OCI-LY1 (cell line): ENCODE measurements around the gene CMTM2.

Experiments
- H2AFZ ChIP-seq: fragments of 200-600 bp; sonication (generic), shearing (Covaris generic); 2 replicates; pipeline ENCODE4 v1.6.0; 2014; ENCODE audit warnings: antibody characterized with exemption, mild to moderate bottlenecking, low read length
- H3F3A ChIP-seq: fragments of 200-600 bp; sonication (generic), shearing (Covaris generic); 2 replicates; pipeline ENCODE4 v1.6.0; 2014; ENCODE audit warnings: mild to moderate bottlenecking, antibody characterized with exemption, low read length, moderate library complexity; ENCODE audit not compliant: insufficient read depth
- H3K27ac ChIP-seq: fragments of 200-600 bp; sonication (generic); 2 replicates; pipeline ENCODE4 v1.5.1; 2014; ENCODE audit warnings: low read length, mixed run types, mild to moderate bottlenecking, low read depth; ENCODE audit not compliant: poor library complexity, severe bottlenecking
- H3K27me3 ChIP-seq: fragments of 200-600 bp; sonication (generic); 2 replicates; pipeline ENCODE4 v1.6.0; 2014; ENCODE audit warnings: antibody characterized with exemption, mild to moderate bottlenecking, low read length, moderate library complexity; ENCODE audit not compliant: insufficient read depth
- H3K36me3 ChIP-seq: fragments of 200-600 bp; sonication (generic); 2 replicates; pipeline ENCODE4 v1.6.1; 2014; ENCODE audit warnings: mild to moderate bottlenecking, antibody characterized with exemption, low read length, moderate library complexity, mixed read lengths; ENCODE audit not compliant: insufficient read depth
- H3K4me1 ChIP-seq: fragments of 200-600 bp; sonication (generic); 2 replicates; pipeline ENCODE4 v1.5.1; 2014; ENCODE audit warnings: mild to moderate bottlenecking, low read length, moderate library complexity; ENCODE audit not compliant: insufficient read depth, severe bottlenecking
- H3K4me2 ChIP-seq: fragments of 200-600 bp; sonication (generic), shearing (Covaris generic); 2 replicates; pipeline ENCODE4 v1.6.1; 2014; ENCODE audit warnings: low read length
- H3K4me3 ChIP-seq: fragments of 200-600 bp; sonication (generic); 2 replicates; pipeline ENCODE4 v1.5.1; 2014; ENCODE audit warnings: low read length, low read depth, mild to moderate bottlenecking, mixed read lengths; ENCODE audit not compliant: poor library complexity, severe bottlenecking
- H3K79me2 ChIP-seq: fragments of 200-600 bp; shearing (Covaris generic); 2 replicates; pipeline ENCODE4 v1.6.1; 2016; ENCODE audit warnings: mixed run types, low read length, mixed read lengths; ENCODE audit not compliant: insufficient read depth
- H3K9ac ChIP-seq: fragments of 200-600 bp; sonication (generic), shearing (Covaris generic); 2 replicates; pipeline ENCODE4 v1.6.1; 2014; ENCODE audit warnings: mild to moderate bottlenecking, low read length, mixed read lengths
- H3K9me2 ChIP-seq: fragments of 200-600 bp; sonication (generic), shearing (Covaris generic); 2 replicates; pipeline ENCODE4 v1.6.1; 2014; ENCODE audit warnings: low read depth, mild to moderate bottlenecking, low read length, mixed read lengths
- H3K9me3 ChIP-seq: fragments of 200-600 bp; shearing (Covaris generic); 2 replicates; pipeline ENCODE4 v1.6.1; 2014; ENCODE audit warnings: low read length, mixed read lengths
- H4K20me1 ChIP-seq: fragments of 200-600 bp; sonication (generic), shearing (Covaris generic); 2 replicates; pipeline ENCODE4 v1.6.0; 2016; ENCODE audit warnings: mild to moderate bottlenecking, low read length; ENCODE audit not compliant: insufficient read depth
- EZH2 ChIP-seq: fragments of 200-600 bp; sonication (generic), shearing (Covaris generic); IDR thresholded peaks from 2 replicates; pipeline ENCODE4 v1.8.0; 2017; ENCODE audit warnings: borderline replicate concordance, mixed run types, mild to moderate bottlenecking, antibody characterized with exemption, low read length, moderate library complexity, mixed read lengths
- TF ChIP-seq, protein P1 (sequence below): fragments of 200-600 bp; sonication (generic), shearing (Covaris generic); IDR thresholded peaks from 2 replicates; pipeline ENCODE4 v1.5.1; 2017; ENCODE audit warnings: mild to moderate bottlenecking, antibody characterized with exemption, low read length, moderate library complexity, mixed read lengths

CMTM2 gene

DNA sequence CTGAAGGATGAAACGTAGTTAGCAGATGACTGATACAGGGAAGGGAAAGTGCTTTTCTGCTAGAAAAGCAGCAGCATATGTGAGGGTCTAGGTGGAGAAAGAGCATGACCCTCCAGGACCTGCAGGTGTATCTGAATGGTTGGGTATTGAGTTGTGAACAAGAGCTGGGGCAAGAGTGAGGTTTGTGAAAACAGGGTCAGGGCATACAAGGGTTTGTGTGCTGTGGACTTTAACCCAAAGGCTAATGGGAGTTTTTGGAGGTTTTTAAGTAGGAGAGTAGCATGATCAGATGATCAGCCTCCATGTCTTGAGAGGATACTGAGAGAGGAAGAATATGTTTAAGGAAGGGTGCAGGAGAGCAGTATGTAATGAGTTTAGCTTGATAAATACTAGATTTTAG is 19.2 kb upstream of the CMTM2 start:
- Histone ChIP-seq H2AFZ (no peak overlapping the region), H3K27ac (no peak overlapping the region), H3K9me3 (no peaks in the 10 kb centered on the region), H3K79me2 (peaks cover 6% of the 10 kb centered on the region), H3K27me3 (no peaks in the 10 kb centered on the region), H3K9me2 (no peaks in the 10 kb centered on the region), H3K36me3 (peaks cover 75% of the 10 kb centered on the region), H4K20me1 (no peaks in the 10 kb centered on the region), H3K4me2 (no peak overlapping the region), H3F3A (no peaks in the 10 kb centered on the region), H3K4me1 (peaks cover 10% of the 10 kb centered on the region), H3K9ac (no peak overlapping the region), H3K4me3 (no peak overlapping the region)
- TF ChIP-seq, protein P1, sequence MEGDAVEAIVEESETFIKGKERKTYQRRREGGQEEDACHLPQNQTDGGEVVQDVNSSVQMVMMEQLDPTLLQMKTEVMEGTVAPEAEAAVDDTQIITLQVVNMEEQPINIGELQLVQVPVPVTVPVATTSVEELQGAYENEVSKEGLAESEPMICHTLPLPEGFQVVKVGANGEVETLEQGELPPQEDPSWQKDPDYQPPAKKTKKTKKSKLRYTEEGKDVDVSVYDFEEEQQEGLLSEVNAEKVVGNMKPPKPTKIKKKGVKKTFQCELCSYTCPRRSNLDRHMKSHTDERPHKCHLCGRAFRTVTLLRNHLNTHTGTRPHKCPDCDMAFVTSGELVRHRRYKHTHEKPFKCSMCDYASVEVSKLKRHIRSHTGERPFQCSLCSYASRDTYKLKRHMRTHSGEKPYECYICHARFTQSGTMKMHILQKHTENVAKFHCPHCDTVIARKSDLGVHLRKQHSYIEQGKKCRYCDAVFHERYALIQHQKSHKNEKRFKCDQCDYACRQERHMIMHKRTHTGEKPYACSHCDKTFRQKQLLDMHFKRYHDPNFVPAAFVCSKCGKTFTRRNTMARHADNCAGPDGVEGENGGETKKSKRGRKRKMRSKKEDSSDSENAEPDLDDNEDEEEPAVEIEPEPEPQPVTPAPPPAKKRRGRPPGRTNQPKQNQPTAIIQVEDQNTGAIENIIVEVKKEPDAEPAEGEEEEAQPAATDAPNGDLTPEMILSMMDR: no peak
- no peak for TF ChIP-seq EZH2

DNA sequence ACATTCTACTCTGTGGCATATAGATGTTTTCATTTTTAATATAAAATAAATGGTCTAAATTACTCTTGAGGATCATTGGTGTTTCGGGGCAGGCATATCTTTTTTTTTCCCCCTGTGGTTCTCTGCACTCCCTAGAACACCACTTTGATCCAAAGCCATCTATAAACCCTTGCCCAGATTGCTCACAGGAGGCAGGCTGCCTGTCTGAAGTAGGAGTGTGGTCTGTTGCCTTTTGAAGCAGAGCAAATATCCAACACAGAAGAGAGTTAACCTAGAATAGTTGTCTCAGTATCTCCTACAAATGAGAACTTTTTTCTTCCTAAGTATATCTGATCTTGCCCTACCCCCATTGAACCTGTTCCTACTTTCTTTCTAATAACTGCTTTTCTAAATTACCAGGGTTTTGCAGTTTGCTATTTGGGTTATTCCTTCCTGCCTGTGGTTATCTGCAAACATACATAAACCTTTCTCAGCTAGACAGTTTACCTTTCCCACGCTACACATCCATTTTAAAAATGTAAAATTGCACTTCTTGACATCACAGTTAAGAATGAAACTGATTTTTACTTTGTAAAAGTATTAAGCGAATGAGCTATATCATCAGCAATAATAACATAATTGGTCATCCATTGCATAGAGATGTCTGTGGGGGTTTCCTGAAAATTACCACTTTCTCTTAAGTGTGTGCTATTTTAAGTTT is 17.7 kb upstream of the CMTM2 start:
- H3K79me2 ChIP-seq: no peaks in the 10 kb centered on the region; the same call in 1 of the 2 replicates
- H3F3A ChIP-seq: no peaks in the 10 kb centered on the region
- H3K36me3 ChIP-seq: peaks cover 85% of the 10 kb centered on the region
- TF ChIP-seq, protein P1: no peak
- TF ChIP-seq EZH2: no peak
- H3K9me3 ChIP-seq: no peaks in the 10 kb centered on the region
- H3K9me2 ChIP-seq: no peaks in the 10 kb centered on the region
- no peak overlapping the region for H3K9ac ChIP-seq
- H3K4me3 ChIP-seq: no peak overlapping the region
- H3K27me3 ChIP-seq: no peaks in the 10 kb centered on the region
- no peak overlapping the region for H3K27ac ChIP-seq
- no peaks in the 10 kb centered on the region for H3K4me1 ChIP-seq
- no peak overlapping the region for H2AFZ ChIP-seq
- H3K4me2 ChIP-seq: no peak overlapping the region
- no peaks in the 10 kb centered on the region for H4K20me1 ChIP-seq

DNA sequence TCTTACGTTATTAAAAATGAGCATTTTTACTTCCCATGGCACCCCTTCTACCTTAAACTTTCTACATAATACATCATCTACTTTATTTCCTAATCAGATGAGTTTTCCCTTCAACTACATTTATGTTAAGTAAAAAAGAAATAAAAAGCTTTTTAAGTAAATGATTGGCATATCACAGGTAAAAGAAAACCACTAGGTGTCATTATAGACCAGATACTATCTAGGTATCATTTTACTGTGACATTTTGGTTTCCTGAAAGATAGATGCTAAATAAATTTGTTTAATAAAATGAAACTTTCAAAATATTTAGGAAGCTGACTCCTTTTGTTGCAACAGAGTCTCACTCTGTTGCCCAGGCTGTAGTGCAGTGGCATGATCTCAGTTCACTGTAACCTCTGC is 16.9 kb upstream of the CMTM2 start:
- Histone ChIP-seq H3K4me2 (no peak overlapping the region), H3K9me3 (no peaks in the 10 kb centered on the region), H4K20me1 (no peaks in the 10 kb centered on the region), H3K4me1 (no peaks in the 10 kb centered on the region), H3K9ac (no peak overlapping the region), H3K27me3 (no peaks in the 10 kb centered on the region), H3K9me2 (no peaks in the 10 kb centered on the region), H3K27ac (no peak overlapping the region), H3K79me2 (no peaks in the 10 kb centered on the region; the same call in 1 of the 2 replicates), H3F3A (no peaks in the 10 kb centered on the region), H2AFZ (no peak overlapping the region), H3K4me3 (no peak overlapping the region), H3K36me3 (peaks cover 83% of the 10 kb centered on the region)
- TF ChIP-seq EZH2: no peak
- TF ChIP-seq, protein P1: peak; percentile 12; the same call in 1 of the 2 replicates
